PFSK-1 (cell line): ENCODE results near the gene TRIM31.

Source experiments
- FOXP2 ChIP-seq: optimal IDR thresholded peaks from 2 replicates; pipeline ENCODE3; 2011; ENCODE audit warnings: borderline replicate concordance, control low read depth, inconsistent platforms; ENCODE audit not compliant: insufficient read depth; ENCODE audit errors: extremely low read length, extremely low read depth
- POLR2AphosphoS5 ChIP-seq: IDR thresholded peaks from 2 replicates; pipeline ENCODE4 v1.6.1; 2012; ENCODE audit warnings: low read depth, mild to moderate bottlenecking, control low read depth, low read length, moderate library complexity
- SIN3A ChIP-seq: IDR thresholded peaks from 2 replicates; pipeline ENCODE4 v1.6.1; 2012; ENCODE audit warnings: mild to moderate bottlenecking, low read length, moderate library complexity, borderline replicate concordance; ENCODE audit not compliant: insufficient read depth
- TAF1 ChIP-seq: IDR thresholded peaks from 2 replicates; pipeline ENCODE4 v1.6.1; 2012; ENCODE audit warnings: low read length, control low read depth, borderline replicate concordance; ENCODE audit not compliant: insufficient read depth

DNA sequence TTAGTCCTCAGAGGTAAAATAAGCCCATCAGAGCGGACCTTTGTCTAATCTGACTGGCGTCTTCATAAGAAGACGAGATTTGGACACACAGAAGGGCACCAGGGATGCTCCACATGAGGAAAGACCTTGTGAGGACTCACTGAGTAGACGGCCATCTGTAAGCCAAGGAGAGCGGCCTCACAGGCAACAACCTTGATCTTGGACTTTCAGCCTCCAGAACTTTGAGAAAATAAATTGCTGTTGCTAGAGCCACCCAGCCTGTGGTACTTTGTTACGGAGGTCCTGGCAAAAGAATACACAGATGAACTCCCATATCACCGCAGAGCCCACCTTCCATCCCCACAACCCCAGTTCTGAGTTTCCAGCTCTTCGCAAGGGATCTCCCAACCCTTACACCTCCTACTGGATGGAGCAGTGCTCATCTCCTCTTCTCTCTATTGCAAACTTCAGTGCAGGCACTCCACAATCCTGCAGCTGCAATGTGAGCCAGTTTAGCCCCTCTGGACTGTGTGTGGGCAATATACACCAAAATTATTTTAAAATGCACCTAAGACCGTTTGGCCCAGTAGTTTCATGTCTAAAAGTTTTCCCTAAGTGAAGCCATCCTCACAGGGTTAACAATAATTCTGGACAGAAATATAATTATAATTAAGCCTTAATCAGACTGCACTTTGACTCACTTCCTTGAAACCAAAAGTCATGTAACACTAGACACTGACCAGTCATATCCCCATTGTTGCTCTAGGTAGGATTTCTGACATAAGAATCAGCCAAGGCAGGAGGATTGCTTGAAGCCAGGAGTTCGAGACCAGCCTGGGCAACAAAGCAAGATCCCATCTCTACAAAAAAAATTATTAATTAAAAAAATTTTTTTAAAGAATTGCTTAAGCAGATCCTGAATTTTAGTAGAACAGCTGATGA, 8.8 kb upstream of the TRIM31 start:
- TF ChIP-seq TAF1 (no peak), SIN3A (no peak), FOXP2 (no peak), POLR2AphosphoS5 (no peak)
